Measurements from ENCODE around the gene IFNW1.

GRCh38 chr9:21119093-21119770 is 22.4 kb downstream of the IFNW1 start:
- TF ChIP-seq POLR2AphosphoS5 (IDR thresholded peaks at IDR 0.05; ENCODE audit: borderline replicate concordance, low read depth, low read length) = no peak
- no peak for TF ChIP-seq EZH2 (IDR thresholded peaks at IDR 0.05)
